Heart left ventricle (tissue), 16 donors: ENCODE results near the gene PRG2. TPM values are rescaled to one million over a fixed set of nuclear protein-coding genes. Genes with fewer than 3 reads are reported as not detected.
"Not testable (repeated sequence)": the region's sequence is repeated elsewhere in the genome, so short reads cannot be mapped to it uniquely, and the experiment has no call there.

Source experiments
- ATAC-seq, 4 donors: fragments of 200-7000 bp; cut with Tn5 transposase; one replicate each; pipeline ENCODE4 v1.9.1; 2020 to 2022; ENCODE audit warnings: moderate library complexity in 4 of 4, mild to moderate bottlenecking in 3 of 4, moderate number of reproducible peaks in 1 of 4
- DNase-seq, 5 donors: peaks; one replicate each; pipeline ENCODE4 v3.0.0-alpha.2; 2020
- H3K27ac ChIP-seq, 12 donors: fragments of 200-600 bp; sonication (generic) in 4 of 12; one replicate each; pipeline versions ENCODE4 v1.5.0 to v1.8.0; 2016 to 2022; ENCODE audit warnings: mild to moderate bottlenecking in 2 of 12
- H3K27me3 ChIP-seq, 9 donors: fragments of 200-600 bp; sonication (generic) in 2 of 9; one replicate each; pipeline versions ENCODE4 v1.5.1 to v1.8.0; 2016 to 2022; ENCODE audit warnings: mild to moderate bottlenecking in 3 of 9
- H3K36me3 ChIP-seq, 9 donors: fragments of 200-600 bp; sonication (generic) in 2 of 9; one replicate each; pipeline versions ENCODE4 v1.5.0 to v1.8.0; 2018 to 2022; ENCODE audit warnings: mild to moderate bottlenecking in 2 of 9
- H3K4me1 ChIP-seq, 12 donors: fragments of 200-600 bp; sonication (generic) in 4 of 12; one replicate each; pipeline versions ENCODE4 v1.5.0 to v1.8.0; 2016 to 2022; ENCODE audit warnings: mild to moderate bottlenecking in 3 of 12
- H3K4me3 ChIP-seq, 12 donors: fragments of 200-600 bp; sonication (generic) in 4 of 12; one replicate each; pipeline versions ENCODE4 v1.5.0 to v1.8.0; 2017 to 2022; ENCODE audit warnings: mild to moderate bottlenecking in 9 of 12, moderate library complexity in 4 of 12
- H3K9me3 ChIP-seq, 12 donors: fragments of 200-600 bp; sonication (generic) in 4 of 12; one replicate each; pipeline versions ENCODE4 v1.5.0 to v1.8.0; 2016 to 2022; ENCODE audit warnings: mild to moderate bottlenecking in 1 of 12
- CTCF ChIP-seq, 12 donors: fragments of 200-600 bp; sonication (generic) in 4 of 12; IDR thresholded peaks; one replicate each; pipeline versions ENCODE4 v1.5.0 to v1.8.0; 2018 to 2022; ENCODE audit warnings: antibody characterized with exemption in 12 of 12, mild to moderate bottlenecking in 5 of 12
- POLR2A ChIP-seq, 2 donors: fragments of 450-650 bp; IDR thresholded peaks; one replicate each; pipeline ENCODE4 v1.6.1; 2017; ENCODE audit warnings: antibody characterized with exemption in 2 of 2, mild to moderate bottlenecking in 2 of 2, moderate library complexity in 2 of 2
- WGBS, 4 donors: extraction: QIAGEN DNeasy Blood & Tissue Kit in 2 of 4; methylation state at CpG; one replicate each; pipeline versions ENCODE4 v1.1.5 to v1.1.7; 2013 to 2018; 5-methylcytosine and 5-hydroxymethylcytosine counted together
- intact Hi-C, 10 donors: fragments of 100-400 bp; cut with DNase I; formaldehyde crosslinking; loops; one replicate each; pipeline versions ENCODE4 v1.11.1 to v1.14.2; 2022
- polyA plus RNA-seq, 2 donors: library from polyadenylated mRNA; stranded (reverse); fragments of 200-250 nt; gene quantifications; one replicate each; pipeline ENCODE4 v1.2.3, GENCODE V29; 2013
- total RNA-seq, 9 donors: library from RNA; depleted of rRNA in 2 of 9; stranded (reverse); fragments of >200 nt in 2 of 9; fragmentation: NEBNext Ultra II Directional in 3 of 9; extraction: Animal tissue kit (Norgen Biotek cat#: 25700) in 3 of 9; gene quantifications; one replicate each; pipeline versions ENCODE4 v1.1.0 to v1.2.4, GENCODE V29; 2016 to 2023
- donor health status: ischemic (EF 13 %, LVEDD 7.1; RV severe dilation, severe dysfunction).
- donor health status: healthy with polysubstance abuse.
- donor health status: DM: no; HTN: yes; CAD: no.
- donor health status: DM: no; HTN: no; CAD: no.
- donor health status: ischemic (EF 25% LVEDD 6.9; RV normal size, moderate dysfunction).
- donor health status: ischemic (EF 25% LVEDD 5.7; RV mildly dilated, moderate dysfunction).
- donor health status: healthy.
- donor health status: DM: yes; HTN: yes; CAD: no.
- donor health status: ischemic (EF 35%, LVEDD 5.7; RV mildly dilated, moderate dysfunction).
- donor health status: nonischemic (EF 11% LVEDD 7.7; RV severe dilation, severe dysfunction).
- donor health status: DM: yes; HTN: yes; CAD: no.
- donor health status: PGD.
- donor health status: ischemic (EF 29% LVEDD 5.4; RV normal size, mild dysfunction).
- donor health status: nonischemic (EF 23%, LVEDD 6.1; RV moderate dilation, normal function).

PRG2 gene
- total and polyA plus RNA-seq, 11 donors: 0.04 to 0.27 (median 0.20) TPM; not detected in 6

GRCh38 chr11:57361926-57362325 lies 28.5 kb downstream of the PRG2 start:
- DNase-seq: no peak
- 84 to 91% (median 87%) methylated on average over 3 of the region's 3 CpGs for WGBS, 4 donors
- no peaks in the 10 kb centered on the region for H3K9me3 ChIP-seq
- intact Hi-C loops: no loop called here
- peaks cover 0 to 23% (median 12%) of the 10 kb centered on the region in 12 donors for H3K4me1 ChIP-seq
- TF ChIP-seq CTCF (IDR thresholded peaks at IDR 0.05) (no peak), POLR2A (IDR thresholded peaks at IDR 0.05) (no peak)
- H3K36me3 ChIP-seq: no peaks in the 10 kb centered on the region
- H3K27ac ChIP-seq: no peak overlapping the region
- no peak for ATAC-seq
- no peak overlapping the region for H3K4me3 ChIP-seq
- H3K27me3 ChIP-seq: peaks cover 0 to 4% (median 0%) of the 10 kb centered on the region in 9 donors

GRCh38 chr11:57361420-57361819 lies 29.0 kb downstream of the PRG2 start:
- H3K27me3 ChIP-seq, H3K9me3 ChIP-seq, H3K36me3 ChIP-seq, DNase-seq, intact Hi-C loops, H3K27ac ChIP-seq, ATAC-seq, H3K4me3 ChIP-seq: not testable (repeated sequence)
- peaks cover 0 to 23% (median 14%) of the 10 kb centered on the region in 12 donors for H3K4me1 ChIP-seq

DNA sequence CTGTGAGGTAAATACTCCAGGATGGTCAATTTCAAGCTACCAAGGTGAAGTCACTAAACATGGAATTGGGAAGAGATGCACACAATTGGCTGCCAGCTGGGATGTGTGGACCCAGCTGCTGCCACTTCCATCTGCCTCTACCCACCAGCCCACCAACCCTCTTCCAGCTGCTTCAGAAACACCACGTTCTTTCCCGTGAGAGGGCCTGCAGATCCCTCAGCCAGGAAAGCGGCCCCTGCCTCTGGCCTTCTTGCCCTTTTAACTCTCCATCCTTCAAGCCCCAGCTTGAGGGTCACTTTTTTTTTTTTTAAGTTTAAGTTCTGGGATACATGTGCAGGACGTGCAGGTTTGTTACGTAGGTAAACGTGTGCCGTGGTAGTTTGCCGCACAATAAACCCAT lies 29.5 kb downstream of the PRG2 start:
- TF ChIP-seq CTCF (IDR thresholded peaks at IDR 0.05) (no peak), POLR2A (IDR thresholded peaks at IDR 0.05) (no peak)

GRCh38 chr11:57359896-57360690 lies 30.4 kb downstream of the PRG2 start:
- no peak for DNase-seq
- no peak overlapping the region for H3K4me3 ChIP-seq
- no peak overlapping the region for H3K27ac ChIP-seq
- no peaks in the 10 kb centered on the region for H3K9me3 ChIP-seq
- peaks cover 0 to 4% (median 0%) of the 10 kb centered on the region in 9 donors for H3K27me3 ChIP-seq
- intact Hi-C loops: loop anchor here in 1 of 10 donors (10.0 kb wide), 1 partner anchor 515 kb away; no protein-coding TSS in a partner anchor
- ATAC-seq: no peak
- WGBS, 4 donors: 91 to 93% (median 92%) methylated on average over 9 of the region's 9 CpGs
- no peaks in the 10 kb centered on the region for H3K36me3 ChIP-seq
- no peak for TF ChIP-seq POLR2A (IDR thresholded peaks at IDR 0.05)
- no peak for TF ChIP-seq CTCF (IDR thresholded peaks at IDR 0.05)
- H3K4me1 ChIP-seq: peaks cover 0 to 23% (median 14%) of the 10 kb centered on the region in 12 donors

More for the DNA sequence above, 29.5 kb downstream of the PRG2 start:
- H3K36me3 ChIP-seq: no peaks in the 10 kb centered on the region
- DNase-seq (no peak), ATAC-seq (no peak)
- no peak overlapping the region for H3K27ac ChIP-seq
- 93 to 96% (median 94%) methylated on average over 8 of the region's 8 CpGs for WGBS, 4 donors
- intact Hi-C loops: no loop called here
- H3K27me3 ChIP-seq: peaks cover 0 to 4% (median 0%) of the 10 kb centered on the region in 9 donors
- peaks cover 0 to 23% (median 14%) of the 10 kb centered on the region in 12 donors for H3K4me1 ChIP-seq
- H3K9me3 ChIP-seq: no peaks in the 10 kb centered on the region
- no peak overlapping the region for H3K4me3 ChIP-seq
